ENCODE data around the gene PNO1.
"Not testable (repeated sequence)": the region's sequence is repeated elsewhere in the genome, so short reads cannot be mapped to it uniquely, and the experiment has no call there.

The PNO1 gene

DNA sequence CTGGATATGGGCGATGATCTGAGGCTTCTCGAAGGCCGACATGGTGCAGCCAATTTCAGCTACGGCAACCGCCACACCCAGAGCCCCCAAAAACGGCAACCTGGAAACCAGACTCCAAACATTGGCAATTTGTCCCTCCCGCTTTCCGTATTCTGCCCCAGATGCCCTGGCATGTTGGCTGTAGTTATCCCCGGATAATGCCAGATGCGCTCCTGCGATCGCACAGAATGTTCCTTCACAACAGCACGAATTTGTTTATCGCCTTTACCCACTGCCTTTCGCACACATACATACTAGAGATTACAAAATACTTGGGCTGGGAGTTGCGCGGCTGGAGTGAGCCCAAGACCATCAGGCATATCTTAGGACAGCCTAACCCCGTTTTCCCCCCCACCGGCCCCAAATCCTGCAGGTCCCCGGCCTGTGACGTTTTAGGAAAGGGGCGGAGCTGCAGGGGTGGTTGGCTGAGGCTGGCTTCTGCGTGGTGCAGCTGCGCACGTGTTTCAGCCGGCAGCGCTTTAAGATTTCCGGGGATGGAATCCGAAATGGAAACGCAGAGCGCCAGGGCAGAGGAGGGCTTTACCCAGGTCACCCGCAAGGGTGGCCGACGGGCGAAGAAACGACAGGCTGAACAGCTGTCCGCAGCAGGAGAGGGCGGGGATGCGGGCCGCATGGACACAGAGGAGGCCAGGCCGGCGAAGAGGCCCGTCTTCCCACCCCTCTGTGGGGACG, at the start of gene PNO1:
TSS of gene PNO1 (plus strand) at position 487 of the 732 bp plus-strand sequence. CDS start at position 534, 47 bp downstream.
- DNase-seq (ENCODE audit: low read depth in 2 of 2) = peak; percentile 89 to 93

DNA sequence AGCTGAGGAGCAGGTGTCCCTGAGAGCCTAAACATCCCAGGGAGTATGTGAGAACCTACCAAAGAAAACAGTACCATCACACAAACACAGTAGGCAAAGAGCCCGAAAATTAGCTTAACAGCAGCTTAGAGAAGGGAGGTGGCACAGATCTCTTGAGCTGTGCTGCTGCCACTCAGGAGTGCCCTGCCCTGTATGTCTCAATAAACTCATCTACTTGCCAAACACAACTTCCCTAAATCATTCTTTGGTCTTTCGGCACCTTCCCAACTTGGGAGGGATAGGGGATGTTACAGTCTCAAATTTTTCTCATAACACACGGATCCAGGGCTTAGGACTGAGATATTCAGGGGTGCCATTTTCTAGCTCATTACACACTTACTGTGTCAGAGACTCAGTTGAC, 49.6 kb upstream of the PNO1 start:
- no peak for DNase-seq (ENCODE audit: low read depth in 2 of 2)

DNA sequence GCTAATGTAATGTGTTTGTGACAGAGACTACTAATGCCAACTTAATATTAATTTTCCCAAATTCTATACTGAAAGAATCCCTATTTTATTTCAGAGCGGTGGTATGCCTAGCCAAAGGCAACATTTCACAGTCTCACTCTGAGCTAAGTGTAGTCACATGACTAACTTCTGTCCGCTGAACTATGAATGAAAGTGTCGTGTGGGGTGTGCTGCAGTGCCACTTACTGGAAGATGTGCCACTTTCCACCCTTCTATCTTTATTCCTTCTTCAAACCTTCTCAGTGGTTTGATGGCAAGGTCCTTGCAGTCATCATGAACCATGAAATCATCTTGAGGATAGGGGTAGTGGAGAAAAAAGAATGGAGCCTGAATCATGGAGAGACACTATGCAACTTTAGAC, 47.6 kb upstream of the PNO1 start:
- DNase-seq (ENCODE audit: low read depth in 2 of 2) = no peak

DNA sequence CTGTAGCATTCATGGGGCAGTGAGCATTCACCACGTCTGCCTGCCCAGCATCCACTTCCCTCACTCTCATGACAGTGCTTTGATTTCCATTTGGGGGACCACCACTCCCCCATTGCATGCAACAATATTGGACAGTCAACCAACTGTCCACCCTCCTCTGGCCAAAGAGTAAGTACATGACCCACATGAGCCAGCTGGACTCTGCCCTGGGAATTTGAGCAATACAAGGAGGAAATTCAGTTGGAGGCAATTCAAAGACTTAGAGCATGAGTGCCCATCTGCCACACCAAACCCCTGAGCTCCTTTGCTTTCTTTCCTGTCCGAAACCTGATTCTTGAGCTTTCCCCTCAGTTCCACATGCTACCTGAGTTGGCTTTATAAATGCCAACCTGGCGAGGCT, 41.7 kb upstream of the PNO1 start:
- no peak for DNase-seq (ENCODE audit: low read depth in 2 of 2)

DNA sequence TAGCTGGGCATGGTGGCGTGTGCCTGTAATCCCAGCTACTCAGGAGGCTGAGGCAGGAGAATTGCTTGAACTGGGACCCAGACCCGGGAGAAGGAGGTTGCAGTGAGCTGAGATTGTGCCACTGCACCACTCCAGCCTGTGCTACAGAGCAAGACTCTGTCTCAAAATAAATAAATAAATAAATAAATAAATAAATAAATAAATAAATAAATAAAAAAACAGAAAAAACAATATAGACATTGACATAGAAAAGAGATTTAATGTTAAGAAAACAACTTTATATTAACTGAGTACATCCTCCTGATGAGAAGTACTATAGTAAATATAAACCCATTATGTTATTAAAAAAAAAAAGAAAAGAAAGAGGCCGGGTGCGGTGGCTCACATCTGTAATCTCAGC, 39.8 kb upstream of the PNO1 start:
- DNase-seq (ENCODE audit: low read depth in 2 of 2) = not testable (repeated sequence)

DNA sequence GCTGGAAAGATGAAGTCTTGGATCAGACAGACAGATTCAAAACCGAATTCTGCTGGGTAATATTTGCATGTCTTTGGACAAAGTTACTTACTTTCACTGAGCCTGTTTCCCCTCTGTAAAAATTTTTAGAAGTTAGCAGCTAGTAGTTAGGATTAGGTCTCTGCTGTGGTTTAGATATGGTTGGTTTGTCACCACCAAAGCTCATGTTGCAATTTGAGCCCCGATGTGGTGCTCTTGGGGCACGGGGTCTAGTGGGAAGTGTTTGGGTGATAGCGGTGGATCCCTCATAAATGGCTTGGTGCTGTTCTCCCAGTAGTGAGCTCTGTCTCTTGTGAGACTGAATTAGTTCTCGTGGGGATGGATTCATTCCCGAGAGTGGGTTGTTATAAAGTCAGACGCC, 38.9 kb upstream of the PNO1 start:
- no peak for DNase-seq (ENCODE audit: low read depth in 2 of 2)

DNA sequence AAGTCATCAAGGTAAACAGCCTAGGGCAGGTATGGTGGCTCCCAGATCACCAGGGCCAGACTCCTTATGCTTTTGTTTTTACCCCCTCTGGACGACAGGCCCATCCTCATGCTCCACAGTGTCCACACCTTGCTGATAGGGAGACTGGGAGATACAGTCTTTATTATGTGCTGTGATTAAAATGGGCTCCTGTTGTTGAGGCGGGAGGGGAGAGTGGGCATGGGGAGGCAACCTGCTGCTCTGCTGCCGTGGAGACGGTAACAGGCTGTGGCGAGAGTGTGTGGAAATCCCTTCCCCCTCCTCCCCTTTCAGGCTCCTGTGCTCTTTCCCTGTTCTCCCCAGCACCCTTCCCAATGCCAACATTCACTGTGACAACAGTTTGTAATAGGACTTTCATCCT, 38.2 kb upstream of the PNO1 start:
- DNase-seq (ENCODE audit: low read depth in 2 of 2) = no peak

DNA sequence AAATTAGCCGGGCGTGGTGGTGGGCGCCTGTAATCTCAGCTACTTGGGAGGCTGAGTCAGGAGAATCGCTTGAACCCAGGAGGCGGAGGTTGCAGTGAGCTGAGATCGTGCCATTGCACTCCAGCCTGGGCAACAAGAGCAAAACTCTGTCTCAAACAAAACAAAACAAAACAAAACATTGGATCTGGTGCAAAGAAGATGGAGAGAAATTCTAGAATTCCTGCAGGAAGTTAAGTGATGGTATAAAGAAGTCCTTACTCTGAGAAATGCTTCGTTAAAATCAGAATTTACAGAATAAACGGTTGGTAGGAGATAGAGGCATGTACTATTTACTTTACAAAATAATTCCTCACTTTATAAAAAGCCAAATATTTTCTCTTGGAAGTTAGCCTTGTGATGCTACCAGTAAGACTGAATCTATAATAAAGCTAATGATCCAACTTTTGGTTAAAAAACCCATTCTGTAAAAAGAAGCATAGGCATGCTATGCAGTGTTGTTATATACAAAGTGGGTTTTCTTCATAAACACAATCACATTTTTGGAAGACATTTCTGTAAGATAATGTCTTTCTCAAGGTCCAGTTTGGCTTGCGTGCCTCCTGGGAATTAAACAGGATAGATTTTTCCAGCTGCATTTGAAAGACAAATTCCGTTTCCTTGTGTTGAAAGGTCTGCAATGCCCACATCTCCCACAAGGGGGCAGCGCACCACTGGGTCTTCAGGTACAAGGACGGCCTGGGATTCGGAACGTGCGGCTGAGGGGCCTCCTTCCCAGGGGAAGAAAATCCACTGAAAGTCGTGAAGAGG, 35.6 kb upstream of the PNO1 start:
- peak; percentile 29 to 58 for DNase-seq (ENCODE audit: low read depth in 2 of 2)

DNA sequence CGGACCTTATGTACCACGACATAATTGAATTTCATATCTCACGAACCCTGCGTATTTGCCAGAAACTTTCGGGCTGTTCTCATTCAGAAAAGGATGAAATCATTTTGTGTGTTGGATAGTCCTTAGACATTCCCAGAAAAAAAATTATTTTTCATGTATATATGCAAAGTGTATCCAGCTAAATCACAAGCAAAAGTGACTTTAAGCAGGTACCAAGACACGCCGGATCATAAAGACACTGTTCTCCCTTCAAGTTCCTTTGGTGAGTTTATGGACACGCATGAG, 35.1 kb upstream of the PNO1 start:
- DNase-seq (ENCODE audit: low read depth in 2 of 2) = no peak

DNA sequence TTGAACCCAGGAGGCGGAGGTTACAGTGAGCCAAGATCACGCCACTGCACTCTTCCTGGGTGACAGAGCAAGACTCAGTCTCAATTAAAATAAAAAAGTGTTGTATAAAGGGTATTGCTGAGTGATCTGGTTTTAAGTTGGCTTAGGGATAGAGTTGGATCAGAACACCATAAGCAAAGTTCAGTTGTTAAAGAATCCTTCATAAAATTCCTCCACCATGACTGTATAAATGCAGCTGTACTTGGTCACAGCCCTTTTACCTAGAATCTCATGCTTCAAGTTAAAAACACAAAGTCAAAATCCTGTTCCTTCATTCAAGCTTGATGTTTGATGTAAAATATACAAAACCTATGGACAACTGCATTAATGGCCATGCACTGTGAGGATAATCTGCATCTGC, 33.4 kb upstream of the PNO1 start:
- no peak for DNase-seq (ENCODE audit: low read depth in 2 of 2)

DNA sequence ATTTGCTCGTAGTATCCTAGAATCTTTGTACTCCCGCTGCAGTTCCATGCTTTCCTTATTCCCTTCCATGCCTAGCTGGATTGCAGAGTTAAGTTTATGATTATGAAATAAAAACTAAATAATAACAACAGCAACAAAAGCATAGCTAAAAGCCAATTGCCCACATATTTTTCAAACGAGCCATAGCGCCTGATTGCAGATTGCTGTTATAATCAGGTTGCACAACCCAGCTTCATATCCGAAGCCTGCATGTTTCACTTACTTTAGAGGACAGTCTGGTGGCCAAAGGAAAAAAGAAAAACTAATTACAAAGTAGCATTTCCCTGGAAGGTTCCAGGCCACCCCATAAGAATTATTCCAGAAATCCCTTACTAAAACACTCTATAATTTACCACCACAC, 31.9 kb upstream of the PNO1 start:
- DNase-seq (ENCODE audit: low read depth in 2 of 2) = no peak

DNA sequence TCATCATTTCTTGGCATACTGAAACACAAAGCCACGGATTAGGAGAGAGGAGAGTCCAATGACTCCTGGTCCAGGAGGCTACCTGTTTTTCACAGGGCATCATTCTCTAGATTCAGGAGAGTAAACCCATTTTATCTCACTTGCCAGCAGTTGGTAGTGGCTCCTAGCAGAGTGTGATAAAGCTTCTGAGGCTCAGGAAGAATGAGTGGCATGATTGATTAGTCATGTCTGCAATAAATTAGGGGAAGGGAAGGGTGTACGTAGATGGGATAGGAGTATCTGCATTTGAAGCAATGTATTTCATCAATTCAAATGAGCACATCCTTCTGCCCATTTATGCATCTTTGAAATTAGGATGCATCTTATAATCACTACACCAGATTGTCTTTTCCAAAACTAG, 31.1 kb upstream of the PNO1 start:
- DNase-seq (ENCODE audit: low read depth in 2 of 2) = no peak

DNA sequence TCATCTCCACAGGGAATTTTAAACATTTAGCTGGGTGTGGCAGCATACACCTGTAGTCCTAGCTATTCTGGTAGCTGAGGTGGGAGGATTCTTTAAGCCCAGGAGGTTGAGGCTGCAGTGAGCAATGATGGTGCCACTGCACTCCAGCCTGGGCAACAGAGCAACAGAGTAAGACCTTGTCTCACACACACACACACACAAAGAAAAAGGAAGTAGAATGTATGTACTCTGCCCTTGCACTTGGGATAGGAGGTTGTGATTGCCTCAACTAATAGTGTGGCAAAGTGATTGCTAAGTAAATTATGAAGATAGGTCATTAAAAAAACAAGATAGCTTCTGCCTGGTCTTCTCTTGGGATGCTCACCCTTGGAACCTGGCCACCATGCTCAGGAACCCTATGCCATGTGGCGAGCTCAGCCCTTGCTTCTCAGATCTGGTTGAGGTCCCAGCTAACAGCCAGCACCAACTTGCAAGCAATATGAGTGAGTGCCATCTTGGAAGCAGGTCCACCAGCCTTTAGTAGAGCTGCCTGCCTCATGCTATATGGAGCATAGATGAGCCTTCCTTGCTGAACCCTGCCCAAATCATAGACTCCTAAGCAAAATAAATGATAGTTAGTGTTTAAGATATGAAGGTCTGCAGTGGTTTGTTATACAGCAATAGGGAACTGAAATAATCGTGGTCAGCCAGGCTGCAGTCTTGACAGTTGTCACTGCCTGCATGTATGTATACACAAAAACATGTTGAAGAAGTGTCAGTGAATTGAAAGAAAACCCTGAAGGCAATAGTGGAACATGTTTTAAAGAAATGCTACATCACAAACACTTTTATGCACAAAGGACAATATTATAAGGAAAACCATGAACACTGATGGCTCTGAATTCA, 30.1 kb upstream of the PNO1 start:
- no peak for DNase-seq (ENCODE audit: low read depth in 2 of 2)

DNA sequence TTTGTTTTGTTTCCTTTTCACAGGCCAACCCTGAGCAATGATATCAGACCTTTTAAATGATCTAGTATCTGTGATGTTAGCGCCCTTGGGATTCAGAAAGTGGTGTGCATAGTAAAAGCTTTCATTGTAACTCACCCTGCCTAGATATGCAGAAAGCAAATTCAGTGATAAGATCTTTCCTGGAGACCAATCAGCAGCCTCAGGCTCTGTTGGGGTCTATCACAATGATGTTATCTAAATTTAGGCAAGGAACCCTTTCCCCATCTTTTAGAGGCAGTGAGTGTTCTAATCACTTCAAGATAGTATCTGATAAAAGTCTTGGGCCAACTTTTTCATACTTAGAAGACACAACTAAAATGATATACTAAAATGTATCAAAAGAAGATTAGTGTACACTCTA, 23.6 kb upstream of the PNO1 start:
- no peak for DNase-seq (ENCODE audit: low read depth in 2 of 2)

DNA sequence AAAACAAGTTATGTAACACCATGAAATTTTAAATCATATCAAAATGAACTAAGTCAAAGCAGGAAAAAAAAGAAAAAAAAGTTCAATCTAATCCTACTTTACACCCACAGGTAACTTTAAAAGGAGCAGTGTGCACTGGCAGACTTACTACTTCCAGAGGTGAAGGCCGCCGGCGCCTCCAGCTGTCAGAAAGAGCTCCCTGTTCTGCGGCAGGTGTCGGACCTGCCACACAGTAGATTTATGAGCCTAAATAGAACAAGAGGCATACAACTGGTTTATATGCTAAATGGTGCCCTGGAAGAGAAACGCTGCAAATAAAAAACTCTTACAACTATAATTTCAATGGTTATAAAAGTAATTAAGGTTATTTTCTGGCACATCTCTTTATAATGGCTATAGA, 23.1 kb upstream of the PNO1 start:
- no peak for DNase-seq (ENCODE audit: low read depth in 2 of 2)

DNA sequence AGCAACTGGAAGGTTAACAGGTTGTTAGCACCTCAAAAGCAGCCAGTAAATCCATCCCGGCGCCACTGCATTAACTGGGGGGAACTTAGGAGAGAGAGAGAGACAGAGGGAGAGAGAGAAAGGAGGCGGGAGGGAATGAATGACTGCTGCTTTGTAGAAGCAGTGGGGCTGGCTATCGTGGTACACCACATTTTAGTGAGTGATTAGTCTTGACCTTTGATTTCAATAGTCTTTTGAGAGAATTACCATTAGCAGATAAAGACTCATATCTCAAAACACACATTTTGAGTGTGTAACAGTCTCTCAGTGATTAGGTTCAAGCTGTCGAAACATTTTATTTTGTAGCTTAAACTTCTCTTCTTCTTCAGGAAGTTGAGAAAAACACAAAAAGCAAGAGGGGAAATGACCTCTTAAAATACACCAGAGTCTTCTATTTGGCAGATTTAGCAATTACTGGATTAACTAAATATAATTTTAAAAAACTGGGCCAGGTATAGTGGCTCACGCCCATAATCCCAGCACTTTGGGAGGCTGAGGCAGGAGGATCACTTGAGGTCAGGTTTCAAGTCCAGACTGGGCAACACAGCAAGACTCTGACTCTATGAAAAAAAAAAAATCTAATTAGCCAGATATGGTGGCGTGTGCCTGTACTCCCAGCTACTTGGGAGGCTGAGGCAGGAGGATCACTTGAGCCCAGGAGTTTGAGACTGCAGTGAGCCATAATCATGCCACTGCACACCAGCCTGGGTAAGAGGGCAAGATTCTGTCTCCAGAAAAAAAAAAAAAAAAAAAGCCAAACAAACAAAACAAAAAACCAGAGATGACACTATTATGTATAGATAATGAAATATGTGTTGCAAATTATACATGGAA, 22.0 kb upstream of the PNO1 start:
- DNase-seq (ENCODE audit: low read depth in 2 of 2) = no peak

DNA sequence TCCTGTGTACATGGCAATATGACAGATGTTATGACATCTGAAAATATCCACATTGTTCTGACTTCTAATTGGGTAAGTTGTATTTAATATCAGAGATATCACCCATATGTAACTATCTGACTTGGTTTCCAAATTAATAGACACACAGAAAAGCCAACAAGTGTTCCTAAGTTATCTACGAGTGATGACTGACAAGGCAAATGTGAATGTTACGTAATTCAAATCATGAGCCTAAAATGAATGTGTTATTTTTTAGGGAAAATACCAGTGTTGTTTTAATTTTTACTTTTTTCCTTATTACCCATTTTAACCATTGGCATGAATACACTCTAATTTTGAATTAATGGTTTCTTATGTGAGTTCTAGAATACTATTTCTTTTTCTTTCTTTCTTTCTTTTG, 15.8 kb upstream of the PNO1 start:
- DNase-seq (ENCODE audit: low read depth in 2 of 2) = no peak

DNA sequence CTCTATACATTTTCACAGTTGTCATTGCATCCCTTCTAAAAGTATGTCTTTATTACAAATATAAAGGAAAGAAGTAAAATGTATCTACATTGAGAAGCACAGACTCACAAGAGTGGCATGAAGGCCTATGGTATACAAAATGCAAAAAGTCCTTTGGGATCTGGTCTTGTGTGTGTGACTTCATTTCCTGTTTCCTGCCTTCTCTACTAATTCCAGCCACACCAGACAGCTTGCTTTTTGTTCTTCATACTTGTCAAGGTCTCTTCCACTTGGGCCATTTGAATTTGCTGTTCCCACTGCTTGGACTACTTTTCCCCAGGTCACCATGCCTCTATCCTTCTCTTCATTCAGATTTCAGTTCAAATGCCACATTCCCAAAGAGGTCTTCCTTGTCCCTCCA, 6.7 kb upstream of the PNO1 start:
- DNase-seq (ENCODE audit: low read depth in 2 of 2) = no peak

DNA sequence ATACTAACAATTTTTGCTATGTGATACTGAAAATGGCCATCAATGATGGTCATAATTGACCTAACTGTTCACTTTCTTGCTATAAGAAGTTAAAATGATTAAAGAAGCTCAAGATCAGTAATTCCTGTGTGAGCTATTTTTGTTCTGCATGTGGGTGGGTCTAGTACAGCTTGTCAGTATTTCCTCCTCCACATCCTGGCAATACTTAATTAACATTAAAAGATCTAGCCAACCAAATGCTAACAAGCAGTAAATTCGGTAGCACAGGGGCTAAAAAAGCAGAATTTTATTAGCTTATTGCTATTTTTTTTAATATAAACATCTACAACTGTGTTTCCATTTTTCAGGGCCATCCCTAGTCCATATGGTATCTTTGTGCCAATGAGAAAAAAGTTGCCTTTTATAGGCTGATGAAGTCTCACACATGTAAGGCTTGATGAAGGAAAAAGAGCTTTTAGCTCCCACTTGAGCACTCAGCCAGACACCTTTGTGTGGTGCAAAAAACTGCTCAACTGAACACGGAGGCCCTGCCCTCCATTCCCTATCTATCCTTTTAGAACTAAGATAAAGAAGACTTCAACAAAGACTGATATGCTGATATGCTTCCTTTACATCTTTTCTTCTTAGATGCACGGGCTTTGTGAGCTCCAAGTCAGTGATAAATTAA, 4.9 kb upstream of the PNO1 start:
- no peak for DNase-seq (ENCODE audit: low read depth in 2 of 2)

DNA sequence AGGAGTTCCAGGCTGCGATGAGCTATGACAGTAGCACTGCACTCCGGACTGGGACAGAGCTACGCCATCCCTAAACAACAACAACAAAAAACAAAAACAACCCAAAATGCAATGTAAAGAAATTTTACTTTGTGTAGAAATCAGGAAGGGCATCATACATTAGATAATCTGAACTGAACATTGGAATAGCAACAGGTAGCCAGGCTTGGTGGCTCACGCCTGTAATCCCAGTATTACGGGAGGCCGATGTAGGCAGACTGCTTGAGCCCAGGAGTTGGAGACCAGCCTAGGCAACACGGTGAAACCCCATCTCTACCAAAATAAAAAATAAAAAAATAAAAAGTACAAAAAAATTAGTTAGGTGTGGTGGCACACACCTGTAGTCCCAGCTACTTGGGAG, 2.1 kb upstream of the PNO1 start:
- no peak for DNase-seq (ENCODE audit: low read depth in 2 of 2)

DNA sequence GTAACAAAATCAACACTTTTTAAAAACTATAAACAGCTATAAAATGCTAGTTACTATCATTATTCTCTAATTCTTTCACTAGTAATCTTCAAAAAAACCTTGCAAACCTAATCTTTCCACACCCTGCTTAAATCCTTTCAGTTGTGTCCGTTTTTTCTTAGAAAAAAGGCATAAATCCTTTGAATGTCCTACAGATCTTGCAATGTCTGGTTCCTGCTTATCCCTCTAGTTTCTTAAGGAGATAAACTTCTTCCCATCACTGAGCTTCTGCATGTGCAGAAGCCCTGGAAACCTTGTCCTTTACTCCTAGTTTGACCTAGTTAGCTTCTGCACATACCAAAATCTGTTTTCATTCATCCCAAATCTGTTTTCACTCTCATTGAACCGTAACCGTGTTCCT, 1.3 kb upstream of the PNO1 start:
- DNase-seq (ENCODE audit: low read depth in 2 of 2) = no peak

All from stimulated activated CD8-positive, alpha-beta memory T cell treated with anti-CD3 and anti-CD28 coated beads, Interleukin-15, amount 100 ng/mL, for 4 hours (primary cell).